NB4 (cell line): ENCODE data around the gene RFC3.

Source experiments
- DNase-seq: peaks from one replicate; pipeline ENCODE4 v3.0.0; 2010; ENCODE audit warnings: low read depth
- H3K4me3 ChIP-seq: one replicate; pipeline ENCODE4 v1.5.1; 2011; ENCODE audit warnings: mild to moderate bottlenecking, low read depth, low read length, moderate library complexity
- MYC ChIP-seq: IDR thresholded peaks from 2 replicates; pipeline ENCODE4 v1.6.1; 2011; ENCODE audit warnings: low read depth, low read length
- POLR2A ChIP-seq: IDR thresholded peaks from 2 replicates; pipeline ENCODE4 v1.6.1; 2011; ENCODE audit warnings: mild to moderate bottlenecking; ENCODE audit not compliant: insufficient read length; ENCODE audit errors: extremely low read depth
- TF ChIP-seq, protein P1 (sequence below): IDR thresholded peaks from 2 replicates; pipeline ENCODE4 v1.6.1; 2011; ENCODE audit warnings: low read depth, low read length
- TF ChIP-seq, protein P2 (sequence below): IDR thresholded peaks from one replicate; pipeline ENCODE4 v1.5.1; 2012; ENCODE audit warnings: low read depth, low read length

RFC3 gene

DNA sequence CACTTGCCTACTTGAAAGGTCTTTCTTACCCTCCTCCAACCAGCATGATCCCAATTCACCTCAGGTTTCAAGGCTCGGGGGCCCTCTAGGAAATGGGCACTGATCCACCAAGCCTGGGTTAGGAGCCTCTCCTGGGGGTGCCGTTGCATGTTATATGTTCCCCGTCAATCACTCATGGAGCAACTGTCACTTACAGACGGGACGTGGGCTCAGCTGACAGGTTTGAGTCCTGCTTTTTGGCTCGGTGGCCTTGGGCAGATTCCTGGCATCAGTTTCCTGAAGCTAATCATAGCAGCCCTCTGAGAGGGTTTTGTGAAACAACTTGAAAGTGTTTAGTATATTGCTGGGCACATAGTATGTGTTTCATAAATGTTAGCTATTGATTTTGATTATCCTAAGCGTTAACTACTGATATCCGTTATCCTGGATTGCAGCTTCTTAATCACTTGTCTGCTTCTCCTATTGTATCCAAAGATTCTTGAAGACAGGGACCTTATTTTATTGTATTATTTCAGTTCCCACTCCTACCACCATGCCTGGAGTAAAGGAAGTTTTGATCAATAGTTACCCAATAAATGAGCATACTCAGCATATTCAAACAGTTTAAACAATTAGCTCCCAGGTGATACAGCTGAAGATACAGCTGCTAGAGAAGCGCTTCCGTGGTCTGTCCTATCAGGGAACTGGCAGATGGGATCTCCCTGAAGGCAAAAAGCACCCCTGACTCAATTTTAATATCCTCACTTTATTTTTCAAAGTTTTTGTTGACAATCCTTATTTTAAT lies 57.9 kb downstream of the RFC3 start:
- DNase-seq = no peak
- TF ChIP-seq, protein P1, sequence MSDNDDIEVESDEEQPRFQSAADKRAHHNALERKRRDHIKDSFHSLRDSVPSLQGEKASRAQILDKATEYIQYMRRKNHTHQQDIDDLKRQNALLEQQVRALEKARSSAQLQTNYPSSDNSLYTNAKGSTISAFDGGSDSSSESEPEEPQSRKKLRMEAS = no peak
- TF ChIP-seq POLR2A (no peak), MYC (no peak)
- TF ChIP-seq, protein P2, sequence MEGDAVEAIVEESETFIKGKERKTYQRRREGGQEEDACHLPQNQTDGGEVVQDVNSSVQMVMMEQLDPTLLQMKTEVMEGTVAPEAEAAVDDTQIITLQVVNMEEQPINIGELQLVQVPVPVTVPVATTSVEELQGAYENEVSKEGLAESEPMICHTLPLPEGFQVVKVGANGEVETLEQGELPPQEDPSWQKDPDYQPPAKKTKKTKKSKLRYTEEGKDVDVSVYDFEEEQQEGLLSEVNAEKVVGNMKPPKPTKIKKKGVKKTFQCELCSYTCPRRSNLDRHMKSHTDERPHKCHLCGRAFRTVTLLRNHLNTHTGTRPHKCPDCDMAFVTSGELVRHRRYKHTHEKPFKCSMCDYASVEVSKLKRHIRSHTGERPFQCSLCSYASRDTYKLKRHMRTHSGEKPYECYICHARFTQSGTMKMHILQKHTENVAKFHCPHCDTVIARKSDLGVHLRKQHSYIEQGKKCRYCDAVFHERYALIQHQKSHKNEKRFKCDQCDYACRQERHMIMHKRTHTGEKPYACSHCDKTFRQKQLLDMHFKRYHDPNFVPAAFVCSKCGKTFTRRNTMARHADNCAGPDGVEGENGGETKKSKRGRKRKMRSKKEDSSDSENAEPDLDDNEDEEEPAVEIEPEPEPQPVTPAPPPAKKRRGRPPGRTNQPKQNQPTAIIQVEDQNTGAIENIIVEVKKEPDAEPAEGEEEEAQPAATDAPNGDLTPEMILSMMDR = no peak
- no peak overlapping the region for H3K4me3 ChIP-seq

DNA sequence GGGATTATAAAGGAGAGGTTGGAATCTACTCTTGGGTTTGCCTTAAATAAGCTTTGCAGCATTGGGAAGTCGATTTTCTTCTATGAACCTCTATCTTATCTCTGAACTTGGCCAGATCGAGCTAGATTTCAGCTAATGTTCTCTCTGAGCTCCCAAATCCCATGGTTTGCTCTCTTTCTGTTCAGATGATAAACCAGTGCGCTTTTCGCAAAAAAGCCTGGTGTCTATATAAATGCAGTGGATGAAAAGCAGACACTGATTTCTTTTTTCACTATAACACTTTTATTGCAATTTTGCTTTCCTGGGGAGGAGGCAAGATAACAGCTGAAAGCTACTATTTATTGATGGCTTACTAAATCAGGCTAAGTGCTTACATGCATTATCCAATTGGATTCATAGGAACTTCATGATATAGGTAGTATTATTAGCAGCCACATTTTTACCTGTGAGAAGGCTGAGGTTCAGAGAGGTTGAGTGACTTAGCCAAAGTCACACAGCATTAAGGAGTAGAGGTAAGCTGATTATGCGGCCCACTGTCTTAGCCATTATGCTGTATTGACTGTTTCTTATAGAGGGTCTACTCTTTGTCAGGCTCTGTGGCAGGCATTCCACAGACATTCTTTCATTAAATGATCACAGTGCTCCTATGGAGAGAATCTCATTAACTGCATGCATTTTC lies 58.9 kb downstream of the RFC3 start:
- no peak overlapping the region for H3K4me3 ChIP-seq
- no peak for DNase-seq
- TF ChIP-seq, protein P1 = no peak
- TF ChIP-seq, protein P2 = no peak
- TF ChIP-seq POLR2A (no peak), MYC (no peak)

DNA sequence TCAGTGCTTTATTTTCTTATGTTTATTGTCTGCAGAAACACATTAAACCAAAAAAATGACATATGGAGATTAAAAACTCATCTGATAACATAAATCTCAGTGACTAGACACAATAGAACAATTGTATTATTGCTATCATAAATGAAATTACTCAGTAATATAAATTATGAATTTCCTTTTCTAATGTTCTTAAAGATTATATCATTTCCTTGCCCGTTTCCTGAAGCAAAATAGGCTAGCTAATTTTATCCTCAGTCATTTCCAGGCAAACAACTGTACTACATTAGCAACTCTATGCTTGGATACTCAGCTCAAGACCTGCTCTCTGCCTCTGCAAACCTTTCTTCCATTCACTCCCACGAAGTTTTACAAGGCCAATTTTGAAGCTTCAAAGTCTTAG lies 61.2 kb downstream of the RFC3 start:
- TF ChIP-seq POLR2A (no peak), MYC (no peak)
- TF ChIP-seq, protein P1 = no peak
- TF ChIP-seq, protein P2 = no peak
- no peak overlapping the region for H3K4me3 ChIP-seq
- DNase-seq = no peak

DNA sequence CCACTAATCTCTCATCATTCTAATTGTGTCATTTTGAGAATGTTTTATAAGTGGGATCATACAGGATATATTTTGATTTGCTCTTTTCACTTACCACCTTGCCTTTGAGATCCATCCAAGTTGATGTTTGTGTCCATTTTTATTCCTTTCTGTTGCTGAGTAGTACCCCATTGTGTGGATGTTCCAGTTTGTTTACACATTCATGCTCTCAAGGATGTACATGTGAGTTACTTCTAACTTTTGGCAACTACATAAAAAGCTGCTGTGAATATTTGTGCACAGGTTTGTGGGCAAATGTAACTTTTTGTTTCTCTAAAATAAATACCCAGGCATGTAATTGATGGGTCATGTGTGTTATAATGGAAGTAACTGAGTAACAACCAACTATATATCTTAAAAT lies 64.9 kb downstream of the RFC3 start:
- no peak for TF ChIP-seq POLR2A
- TF ChIP-seq, protein P2 = no peak
- TF ChIP-seq, protein P1 = no peak
- DNase-seq = no peak
- no peak overlapping the region for H3K4me3 ChIP-seq

DNA sequence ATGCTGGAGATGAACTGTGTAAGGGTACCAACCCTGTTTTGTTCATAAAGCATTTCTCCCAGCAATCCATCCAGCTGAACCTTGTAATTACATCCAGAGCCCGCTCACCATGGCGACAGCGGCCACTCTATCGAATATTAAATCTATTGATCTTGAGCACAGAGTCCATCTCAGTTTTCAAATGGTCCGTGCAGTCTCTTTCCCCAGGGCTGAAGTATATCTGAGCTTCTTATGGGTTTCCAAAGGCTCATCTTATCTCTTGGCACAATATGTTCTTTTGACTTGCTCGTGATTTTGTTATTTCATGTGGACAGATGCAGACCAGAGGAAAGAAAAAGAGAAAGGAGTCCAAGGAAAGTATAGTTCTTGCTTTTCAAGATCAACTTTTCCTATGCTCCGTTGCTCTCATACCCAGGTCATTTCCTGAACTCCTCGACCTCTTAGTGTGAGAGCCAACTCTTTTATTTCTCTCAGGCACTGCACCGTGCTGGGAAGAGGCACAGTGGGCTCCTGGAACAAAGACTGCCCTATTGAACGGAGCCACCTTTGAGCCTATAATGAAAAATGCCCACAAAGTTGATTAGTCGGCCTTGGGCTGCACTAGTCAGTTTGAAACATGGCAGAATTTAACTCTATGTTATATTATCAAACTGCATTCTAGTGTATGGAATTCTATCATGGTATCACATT lies 66.7 kb downstream of the RFC3 start:
- H3K4me3 ChIP-seq = no peak overlapping the region
- TF ChIP-seq, protein P2 = no peak
- TF ChIP-seq, protein P1 = no peak
- TF ChIP-seq POLR2A = no peak
- TF ChIP-seq MYC = no peak
- DNase-seq = no peak
